K562 (cell line): ENCODE results near the gene ZFR2. TPM values are rescaled to one million over a fixed set of nuclear protein-coding genes. Genes with fewer than 3 reads are reported as not detected.

Source experiments
- ATAC-seq: fragments of 200-7000 bp; cut with Tn5 transposase; 3 replicates; pipeline ENCODE4 v1.9.1; 2020; ENCODE audit warnings: moderate library complexity
- BruUV-seq: library from RNA; stranded (reverse); fragments of 400-500 nt; replicated peaks from 2 replicates; lab custom pipeline; 2021; lab: Mats Ljungman, UMichigan
- CTCF ChIA-PET: fragments of 300-600 bp; formaldehyde crosslinking; extraction: SDS; loops from one replicate; lab custom pipeline; 2021; ENCODE audit warnings: low intra/inter-chr PET ratio; lab: Yijun Ruan, JAX
- POLR2A ChIA-PET: fragments of 300-600, 350-650 bp; sonication (Branson Sonifier 250); formaldehyde crosslinking; extraction: SDS; loops from one replicate; lab custom pipeline; 2021; ENCODE audit warnings: antibody characterized with exemption, inconsistent platforms; lab: Yijun Ruan, JAX
- DNase-seq, 4 experiments: peaks; one replicate each; pipeline versions ENCODE4 v3.0.0 to v3.0.0-alpha.2; 2011 to 2018; ENCODE audit warnings: low spot score in 3 of 4, mixed read lengths in 3 of 4; ENCODE audit errors: extremely low read depth in 1 of 4
- FAIRE-seq: peaks from 2 replicates; lab custom pipeline; 2011; peaks lifted over from hg19 to GRCh38; lab: Jason Lieb, UNC
- H2AFZ ChIP-seq: 2 replicates; pipeline ENCODE4 v1.6.0; 2011; ENCODE audit warnings: low read depth, low read length, control low read depth, inconsistent platforms
- H3K27ac ChIP-seq: fragments of 200-600 bp; 3 replicates; pipeline ENCODE4 v1.8.0; 2011; ENCODE audit warnings: low read depth, mild to moderate bottlenecking, control low read depth, inconsistent platforms, low read length, moderate library complexity, mixed read lengths; ENCODE audit errors: extremely low read depth
- H3K27me3 ChIP-seq, 2 experiments: fragments of 300-600 bp in 1 of 2; 2 replicates in 1 of 2; 3 replicates in 1 of 2; pipeline versions ENCODE4 v1.6.0 to v1.8.0; 2011; ENCODE audit warnings: inconsistent platforms in 2 of 2, low read length in 2 of 2, mild to moderate bottlenecking in 1 of 2, mixed read lengths in 1 of 2, moderate library complexity in 1 of 2; ENCODE audit not compliant: control insufficient read depth in 2 of 2, insufficient read depth in 2 of 2
- H3K36me3 ChIP-seq: fragments of 300-600 bp; 3 replicates; pipeline ENCODE4 v1.8.0; 2011; ENCODE audit warnings: mild to moderate bottlenecking, low read length, inconsistent platforms; ENCODE audit not compliant: control insufficient read depth, insufficient read depth
- H3K4me1 ChIP-seq, 2 experiments: fragments of 200-600 bp in 1 of 2; replicated peaks in 1 of 2; 2 replicates in 1 of 2; 3 replicates in 1 of 2; pipeline versions ENCODE4 v1.5.1 to v1.8.0; 2011; ENCODE audit warnings: inconsistent platforms in 2 of 2, low read length in 2 of 2, mild to moderate bottlenecking in 1 of 2, mixed read lengths in 1 of 2, moderate library complexity in 1 of 2; ENCODE audit not compliant: control insufficient read depth in 2 of 2, insufficient read depth in 2 of 2
- H3K4me2 ChIP-seq: 2 replicates; pipeline ENCODE4 v1.6.1; 2011; ENCODE audit warnings: low read length, control low read depth, inconsistent platforms, mixed read lengths; ENCODE audit not compliant: insufficient read depth
- H3K4me3 ChIP-seq: fragments of 200-600 bp; sonication (generic), shearing (Covaris generic); 2 replicates; pipeline ENCODE4 v1.5.1; 2016; ENCODE audit warnings: control low read depth, inconsistent platforms
- H3K79me2 ChIP-seq: fragments of 200-600 bp; 3 replicates; pipeline ENCODE4 v1.8.0; 2011; ENCODE audit warnings: low read length, inconsistent platforms; ENCODE audit not compliant: control insufficient read depth, insufficient read depth
- H3K9ac ChIP-seq, 2 experiments: 2 replicates each; pipeline versions ENCODE4 v1.6.0 to v1.6.1; 2011; ENCODE audit warnings: low read depth in 2 of 2, low read length in 2 of 2, control low read depth in 1 of 2, inconsistent platforms in 1 of 2, mild to moderate bottlenecking in 1 of 2, mixed read lengths in 1 of 2; ENCODE audit not compliant: insufficient read depth in 1 of 2
- H3K9me1 ChIP-seq: one replicate; pipeline ENCODE4 v1.6.0; 2011; ENCODE audit warnings: inconsistent platforms, mild to moderate bottlenecking, low read length, moderate library complexity; ENCODE audit not compliant: control insufficient read depth, insufficient read depth
- H3K9me3 ChIP-seq: replicated peaks from 2 replicates; pipeline ENCODE4 v1.5.1; 2011; ENCODE audit warnings: low read depth, low read length, inconsistent platforms; ENCODE audit not compliant: control insufficient read depth, insufficient read depth
- H4K20me1 ChIP-seq: replicated peaks from 2 replicates; pipeline ENCODE4 v1.6.1; 2011; ENCODE audit warnings: low read length, inconsistent platforms, mixed read lengths; ENCODE audit not compliant: control insufficient read depth, insufficient read depth
- EP400 ChIP-seq: fragments of 450-650 bp; IDR thresholded peaks from 2 replicates; pipeline ENCODE4 v1.6.1; 2017; ENCODE audit warnings: antibody characterized with exemption, mild to moderate bottlenecking, moderate library complexity
- HNRNPLL ChIP-seq: fragments of 200-400 bp; formaldehyde crosslinking; IDR thresholded peaks from 2 replicates; pipeline ENCODE4 v1.6.1; 2017; ENCODE audit warnings: low read length, low read depth, mild to moderate bottlenecking; ENCODE audit not compliant: poor library complexity, severe bottlenecking
- NCOA4 ChIP-seq: fragments of 450-650 bp; IDR thresholded peaks from 2 replicates; pipeline ENCODE4 v1.6.1; 2018; ENCODE audit warnings: mild to moderate bottlenecking; ENCODE audit not compliant: partially characterized antibody
- PHB2 ChIP-seq: fragments of 450-650 bp; IDR thresholded peaks from 2 replicates; pipeline ENCODE4 v1.6.1; 2017; ENCODE audit warnings: low read depth
- RCOR1 ChIP-seq, 2 experiments: IDR thresholded peaks; 2 replicates each; pipeline ENCODE4 v1.6.1; 2012; ENCODE audit warnings: low read depth in 2 of 2, low read length in 2 of 2, borderline replicate concordance in 1 of 2, improper control_type of control experiment in 1 of 2
- SPI1 ChIP-seq: IDR thresholded peaks from 2 replicates; pipeline ENCODE4 v1.6.1; 2011; ENCODE audit warnings: low read depth, low read length, control low read depth, borderline replicate concordance
- ZNF408 ChIP-seq: fragments of 250-450 bp; sonication (Bioruptor Pico); IDR thresholded peaks from 2 replicates; pipeline ENCODE4 v1.4.0; 2020; ENCODE audit warnings: low read depth, mild to moderate bottlenecking, moderate library complexity
- ZNF436 ChIP-seq: fragments of 250-450, 450-650 bp; sonication (Bioruptor Pico); formaldehyde crosslinking; IDR thresholded peaks from 2 replicates; pipeline ENCODE4 v1.7.0; 2020; ENCODE audit warnings: mild to moderate bottlenecking
- ZNF586 ChIP-seq: fragments of 450-650 bp; formaldehyde crosslinking; conservative IDR thresholded peaks from 2 replicates; pipeline ENCODE4 v1.4.0; 2020; ENCODE audit warnings: mild to moderate bottlenecking, moderate library complexity
- ZNF644 ChIP-seq: fragments of 200-800 bp; sonication (Bioruptor generic); IDR thresholded peaks from 2 replicates; pipeline ENCODE4 v1.6.1; 2016; ENCODE audit warnings: low read depth, missing genetic modification characterization, missing compliant biosample characterization
- WGBS: fragments of 100-300 bp; shearing (Covaris generic); methylation state at CpG from one replicate; pipeline ENCODE4 v1.1.6; 2016; ENCODE audit warnings: low coverage, mixed read lengths; ENCODE audit not compliant: insufficient coverage; ENCODE audit errors: missing lambda C conversion rate; 5-methylcytosine and 5-hydroxymethylcytosine counted together
- in situ Hi-C: fragments of 300-500 bp; cut with MboI; formaldehyde crosslinking; loops from 4 replicates; pipeline ENCODE4 v1.15.0; 2018; ENCODE audit warnings: inconsistent platforms, mixed read lengths
- intact Hi-C: fragments of 100-400 bp; cut with micrococcal nuclease; formaldehyde crosslinking; loops from 2 replicates; pipeline ENCODE4 v1.14.2; 2022
- polyA plus RNA-seq, 8 experiments: library from polyadenylated mRNA; depleted of rRNA in 4 of 8; stranded (reverse) in 5 of 8; unstranded in 3 of 8; fragments of >200 nt; fragmentation: Nextera tagmentation in 2 of 8; fragmentation: Illumina TruSeq in 1 of 8; extraction: Ambion mirVana in 2 of 8; extraction: Trizol in 1 of 8; gene quantifications; 2 replicates each; pipeline versions ENCODE4 v1.2.1 to v1.2.3, GENCODE V29; 2011 to 2014; ENCODE audit warnings: inconsistent platforms in 1 of 8, missing spikeins in 1 of 8
- total RNA-seq, 7 experiments: library from RNA; depleted of rRNA in 6 of 7; stranded (reverse); fragments of >200 nt in 6 of 7; fragmentation: Illumina TruSeq in 2 of 7; extraction: Trizol in 2 of 7; gene quantifications; 2 replicates each; pipeline versions ENCODE4 v1.2.1 to v1.2.3, GENCODE V29; 2011 to 2021; ENCODE audit warnings: low replicate concordance in 1 of 7
- TF ChIP-seq, protein P1 (sequence below): fragments of 250-450 bp; sonication (Bioruptor Pico); IDR thresholded peaks from 2 replicates; pipeline ENCODE4 v1.5.0; 2022; ENCODE audit warnings: mild to moderate bottlenecking
- TF ChIP-seq, protein P2 (sequence below): fragments of 250-450 bp; sonication (Bioruptor Pico); IDR thresholded peaks from 2 replicates; pipeline ENCODE4 v1.4.0; 2020

ZFR2 gene
- total and polyA plus RNA-seq, 9 of the 15 experiments (the other 6 are each of a cell fraction or from before 2014, with no cell fraction given) = 0.03 to 0.59 (median 0.07) TPM; not detected in 6

DNA sequence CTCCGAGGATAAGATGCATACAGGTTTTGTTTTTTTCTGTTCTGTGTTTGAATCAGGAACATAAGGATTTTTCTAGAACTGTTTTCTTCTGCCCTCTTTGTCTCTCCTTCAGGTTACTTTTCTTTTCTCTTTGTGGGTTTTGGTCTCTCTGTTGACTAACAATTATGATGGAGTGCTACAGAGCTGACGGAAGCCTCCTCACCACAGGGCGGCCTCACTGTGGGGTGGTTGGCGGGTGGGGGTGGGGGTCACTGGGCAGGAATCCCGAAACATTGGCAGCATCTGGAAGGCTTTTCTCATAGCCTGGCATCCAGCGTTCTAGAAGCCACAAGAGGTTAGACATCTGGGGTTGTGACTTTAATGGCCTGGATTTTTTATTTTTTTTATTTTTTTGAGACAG is 70.7 kb downstream of the ZFR2 start:
- intact Hi-C loops = no loop called here
- ATAC-seq (no peak), FAIRE-seq (no peak), DNase-seq (no peak)
- Histone ChIP-seq H2AFZ (no peak overlapping the region), H3K79me2 (no peaks in the 10 kb centered on the region), H3K4me3 (no peak overlapping the region), H3K9me3 (no peaks in the 10 kb centered on the region), H3K4me1 (peaks cover 0 to 9% of the 10 kb centered on the region in 2 experiments; a peak in 3 of 5 replicates), H3K36me3 (no peaks in the 10 kb centered on the region), H3K9me1 (no peaks in the 10 kb centered on the region), H3K27ac (no peak overlapping the region), H3K27me3 (peaks cover 20 to 28% of the 10 kb centered on the region in 2 experiments; a peak in 4 of 5 replicates), H3K4me2 (no peak overlapping the region), H4K20me1 (no peaks in the 10 kb centered on the region), H3K9ac (no peak overlapping the region)
- in situ Hi-C loops = no loop called here
- ChIA-PET CTCF (no interaction called here), POLR2A (no interaction called here)
- 18% methylated on average over 5 of the region's 6 CpGs for WGBS
- BruUV-seq = no TSS peak
- TF ChIP-seq, protein P1, sequence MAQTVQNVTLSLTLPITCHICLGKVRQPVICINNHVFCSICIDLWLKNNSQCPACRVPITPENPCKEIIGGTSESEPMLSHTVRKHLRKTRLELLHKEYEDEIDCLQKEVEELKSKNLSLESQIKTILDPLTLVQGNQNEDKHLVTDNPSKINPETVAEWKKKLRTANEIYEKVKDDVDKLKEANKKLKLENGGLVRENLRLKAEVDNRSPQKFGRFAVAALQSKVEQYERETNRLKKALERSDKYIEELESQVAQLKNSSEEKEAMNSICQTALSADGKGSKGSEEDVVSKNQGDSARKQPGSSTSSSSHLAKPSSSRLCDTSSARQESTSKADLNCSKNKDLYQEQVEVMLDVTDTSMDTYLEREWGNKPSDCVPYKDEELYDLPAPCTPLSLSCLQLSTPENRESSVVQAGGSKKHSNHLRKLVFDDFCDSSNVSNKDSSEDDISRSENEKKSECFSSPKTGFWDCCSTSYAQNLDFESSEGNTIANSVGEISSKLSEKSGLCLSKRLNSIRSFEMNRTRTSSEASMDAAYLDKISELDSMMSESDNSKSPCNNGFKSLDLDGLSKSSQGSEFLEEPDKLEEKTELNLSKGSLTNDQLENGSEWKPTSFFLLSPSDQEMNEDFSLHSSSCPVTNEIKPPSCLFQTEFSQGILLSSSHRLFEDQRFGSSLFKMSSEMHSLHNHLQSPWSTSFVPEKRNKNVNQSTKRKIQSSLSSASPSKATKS (CRISPR knock-in tag) = no peak
- TF ChIP-seq, protein P2, sequence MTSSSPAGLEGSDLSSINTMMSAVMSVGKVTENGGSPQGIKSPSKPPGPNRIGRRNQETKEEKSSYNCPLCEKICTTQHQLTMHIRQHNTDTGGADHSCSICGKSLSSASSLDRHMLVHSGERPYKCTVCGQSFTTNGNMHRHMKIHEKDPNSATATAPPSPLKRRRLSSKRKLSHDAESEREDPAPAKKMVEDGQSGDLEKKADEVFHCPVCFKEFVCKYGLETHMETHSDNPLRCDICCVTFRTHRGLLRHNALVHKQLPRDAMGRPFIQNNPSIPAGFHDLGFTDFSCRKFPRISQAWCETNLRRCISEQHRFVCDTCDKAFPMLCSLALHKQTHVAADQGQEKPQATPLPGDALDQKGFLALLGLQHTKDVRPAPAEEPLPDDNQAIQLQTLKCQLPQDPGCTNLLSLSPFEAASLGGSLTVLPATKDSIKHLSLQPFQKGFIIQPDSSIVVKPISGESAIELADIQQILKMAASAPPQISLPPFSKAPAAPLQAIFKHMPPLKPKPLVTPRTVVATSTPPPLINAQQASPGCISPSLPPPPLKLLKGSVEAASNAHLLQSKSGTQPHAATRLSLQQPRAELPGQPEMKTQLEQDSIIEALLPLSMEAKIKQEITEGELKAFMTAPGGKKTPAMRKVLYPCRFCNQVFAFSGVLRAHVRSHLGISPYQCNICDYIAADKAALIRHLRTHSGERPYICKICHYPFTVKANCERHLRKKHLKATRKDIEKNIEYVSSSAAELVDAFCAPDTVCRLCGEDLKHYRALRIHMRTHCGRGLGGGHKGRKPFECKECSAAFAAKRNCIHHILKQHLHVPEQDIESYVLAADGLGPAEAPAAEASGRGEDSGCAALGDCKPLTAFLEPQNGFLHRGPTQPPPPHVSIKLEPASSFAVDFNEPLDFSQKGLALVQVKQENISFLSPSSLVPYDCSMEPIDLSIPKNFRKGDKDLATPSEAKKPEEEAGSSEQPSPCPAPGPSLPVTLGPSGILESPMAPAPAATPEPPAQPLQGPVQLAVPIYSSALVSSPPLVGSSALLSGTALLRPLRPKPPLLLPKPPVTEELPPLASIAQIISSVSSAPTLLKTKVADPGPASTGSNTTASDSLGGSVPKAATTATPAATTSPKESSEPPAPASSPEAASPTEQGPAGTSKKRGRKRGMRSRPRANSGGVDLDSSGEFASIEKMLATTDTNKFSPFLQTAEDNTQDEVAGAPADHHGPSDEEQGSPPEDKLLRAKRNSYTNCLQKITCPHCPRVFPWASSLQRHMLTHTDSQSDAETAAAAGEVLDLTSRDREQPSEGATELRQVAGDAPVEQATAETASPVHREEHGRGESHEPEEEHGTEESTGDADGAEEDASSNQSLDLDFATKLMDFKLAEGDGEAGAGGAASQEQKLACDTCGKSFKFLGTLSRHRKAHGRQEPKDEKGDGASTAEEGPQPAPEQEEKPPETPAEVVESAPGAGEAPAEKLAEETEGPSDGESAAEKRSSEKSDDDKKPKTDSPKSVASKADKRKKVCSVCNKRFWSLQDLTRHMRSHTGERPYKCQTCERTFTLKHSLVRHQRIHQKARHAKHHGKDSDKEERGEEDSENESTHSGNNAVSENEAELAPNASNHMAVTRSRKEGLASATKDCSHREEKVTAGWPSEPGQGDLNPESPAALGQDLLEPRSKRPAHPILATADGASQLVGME (CRISPR knock-in tag) = no peak
- TF ChIP-seq SPI1 = no peak
- no peak for TF ChIP-seq ZNF586 (CRISPR knock-in tag)
- TF ChIP-seq NCOA4 = no peak
- TF ChIP-seq RCOR1 (IDR thresholded peaks at IDR 0.05; ENCODE audit: borderline replicate concordance in 1 of 2, low read depth in 2 of 2, low read length in 2 of 2) = no peak
- TF ChIP-seq ZNF436 = no peak
- TF ChIP-seq HNRNPLL = no peak
- TF ChIP-seq ZNF644 = no peak
- TF ChIP-seq EP400 = no peak
- no peak for TF ChIP-seq ZNF408 (CRISPR knock-in tag)
- TF ChIP-seq PHB2 = no peak
